Measurements from ENCODE around the gene AMH. TPM values are rescaled to one million over a fixed set of nuclear protein-coding genes. Genes with fewer than 3 reads are reported as not detected.
A peak's percentile ranks its signal among the peaks of the same experiment; 100 is the strongest.

AMH gene
- polyA plus RNA-seq, 2 of the 4 experiments (the other 2 are of a cell fraction) = 3.0 to 12.0 TPM

DNA sequence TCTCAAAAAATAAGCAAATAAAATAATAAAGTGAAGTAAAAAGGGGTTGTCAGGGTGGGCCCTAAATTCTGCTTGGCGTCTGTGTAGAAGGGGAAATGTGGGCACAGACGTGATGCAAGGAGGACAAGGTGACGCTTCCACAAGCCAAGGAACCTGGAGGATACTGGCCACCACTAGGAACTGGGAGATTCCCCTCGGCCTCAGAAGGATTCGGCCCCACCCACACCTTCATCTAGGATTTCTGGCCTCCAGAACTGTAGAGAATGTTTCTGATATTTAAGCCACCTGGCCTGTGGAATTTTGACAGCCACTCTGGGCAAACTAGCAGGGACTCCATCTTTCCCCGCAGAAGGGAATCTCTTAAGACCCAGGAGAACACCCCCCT is 14.1 kb upstream of the AMH start:
- Histone ChIP-seq H3K4me2 (peak overlapping the region; percentile 97), H3K27ac (peak overlapping the region; percentile 97 to 99), H3K4me3 (peak overlapping the region; percentile 98), H3K4me1 (peaks cover 24% of the 10 kb centered on the region), H3K9me3 (no peaks in the 10 kb centered on the region)
- FAIRE-seq = no peak
- ATAC-seq = no peak
- POLR2A ChIA-PET = no interaction called here
- no peak for TF ChIP-seq SREBF2 (IDR thresholded peaks at IDR 0.05)
- TF ChIP-seq CHD2 (IDR thresholded peaks at IDR 0.05; ENCODE audit: low read length, partially characterized antibody) = no peak
- no peak for TF ChIP-seq NPAS2 (CRISPR knock-in tag; IDR thresholded peaks at IDR 0.05; ENCODE audit: borderline replicate concordance)
- no peak for TF ChIP-seq CBX8 (IDR thresholded peaks at IDR 0.05)
- TF ChIP-seq, protein P1, sequence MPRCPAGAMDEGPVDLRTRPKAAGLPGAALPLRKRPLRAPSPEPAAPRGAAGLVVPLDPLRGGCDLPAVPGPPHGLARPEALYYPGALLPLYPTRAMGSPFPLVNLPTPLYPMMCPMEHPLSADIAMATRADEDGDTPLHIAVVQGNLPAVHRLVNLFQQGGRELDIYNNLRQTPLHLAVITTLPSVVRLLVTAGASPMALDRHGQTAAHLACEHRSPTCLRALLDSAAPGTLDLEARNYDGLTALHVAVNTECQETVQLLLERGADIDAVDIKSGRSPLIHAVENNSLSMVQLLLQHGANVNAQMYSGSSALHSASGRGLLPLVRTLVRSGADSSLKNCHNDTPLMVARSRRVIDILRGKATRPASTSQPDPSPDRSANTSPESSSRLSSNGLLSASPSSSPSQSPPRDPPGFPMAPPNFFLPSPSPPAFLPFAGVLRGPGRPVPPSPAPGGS (IDR thresholded peaks at IDR 0.05) = no peak
- no peak for TF ChIP-seq ZC3H11A (IDR thresholded peaks at IDR 0.05)
- no peak for TF ChIP-seq POLR2A (IDR thresholded peaks at IDR 0.05; ENCODE audit: low read length)
- no peak for TF ChIP-seq HDAC2 (IDR thresholded peaks at IDR 0.05)
- no peak for TF ChIP-seq BHLHE40 (IDR thresholded peaks at IDR 0.05; ENCODE audit: low read depth, low read length)
- TF ChIP-seq, protein P2, sequence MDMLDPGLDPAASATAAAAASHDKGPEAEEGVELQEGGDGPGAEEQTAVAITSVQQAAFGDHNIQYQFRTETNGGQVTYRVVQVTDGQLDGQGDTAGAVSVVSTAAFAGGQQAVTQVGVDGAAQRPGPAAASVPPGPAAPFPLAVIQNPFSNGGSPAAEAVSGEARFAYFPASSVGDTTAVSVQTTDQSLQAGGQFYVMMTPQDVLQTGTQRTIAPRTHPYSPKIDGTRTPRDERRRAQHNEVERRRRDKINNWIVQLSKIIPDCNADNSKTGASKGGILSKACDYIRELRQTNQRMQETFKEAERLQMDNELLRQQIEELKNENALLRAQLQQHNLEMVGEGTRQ (IDR thresholded peaks at IDR 0.05) = no peak
- CTCF ChIA-PET = interaction anchor here (0.6 to 1.6 kb wide), 10 partner anchors 9 to 402 kb away, joined by 3 to 10 read pairs (median 4); no protein-coding TSS in a partner anchor
- WGBS (ENCODE audit: missing lambda C conversion rate) = 38% methylated on average over 6 of the region's 6 CpGs
- DNase-seq (ENCODE audit: low read depth in 1 of 2, low spot score in 1 of 2) = no peak

DNA sequence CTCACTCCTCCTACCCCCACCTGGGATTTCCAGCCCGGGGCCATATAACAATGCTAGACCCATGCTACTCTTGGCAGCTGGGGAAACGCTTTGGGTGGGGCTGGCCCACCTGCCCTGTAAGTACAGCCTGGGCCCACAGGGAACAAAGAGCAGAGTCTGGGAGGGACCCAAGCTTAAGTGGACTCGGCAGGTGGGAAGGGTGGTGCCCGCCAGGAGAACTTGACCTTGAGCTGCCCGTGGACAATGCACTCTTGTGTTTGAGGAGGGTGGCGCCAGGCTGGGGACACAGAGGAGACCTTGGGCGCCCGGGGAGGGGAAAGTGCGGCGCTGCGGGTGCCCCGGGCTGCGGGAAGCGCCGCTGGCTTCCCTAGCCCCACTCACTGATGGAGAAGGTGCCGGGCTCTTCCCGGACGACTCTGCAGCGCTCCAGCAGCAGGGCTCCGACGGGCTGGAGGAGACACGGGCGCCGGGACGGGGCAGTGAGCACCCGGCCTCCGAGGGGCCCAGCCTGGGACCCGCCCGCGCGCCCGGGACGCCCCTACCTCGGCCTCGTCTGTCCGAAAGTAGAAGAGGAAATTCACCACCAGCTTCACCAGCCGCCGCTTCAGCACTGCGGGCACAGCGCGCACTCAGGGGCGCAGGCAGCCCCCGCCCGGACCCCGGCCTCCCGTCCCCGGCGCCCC is 13.6 kb upstream of the AMH start:
- ATAC-seq (peak; percentile 2 to 22; a peak in 5 of 6 replicates), FAIRE-seq (no peak), DNase-seq (ENCODE audit: low read depth in 1 of 2, low spot score in 1 of 2) (no peak)
- peak overlapping the region; percentile 97 to 99 for H3K27ac ChIP-seq
- H3K4me3 ChIP-seq = peak overlapping the region; percentile 98
- peaks cover 28% of the 10 kb centered on the region for H3K4me1 ChIP-seq
- H3K9me3 ChIP-seq = no peaks in the 10 kb centered on the region
- no peak for TF ChIP-seq RAD21 (conservative IDR thresholded peaks at IDR 0.05 in 1 of 2, IDR thresholded peaks at IDR 0.05 in 1 of 2)
- no peak for TF ChIP-seq TP53 (CRISPR knock-in tag; IDR thresholded peaks at IDR 0.05)
- TF ChIP-seq SMC3 (IDR thresholded peaks at IDR 0.05) = no peak
- no peak for TF ChIP-seq CEBPB (IDR thresholded peaks at IDR 0.05)
- TF ChIP-seq FOSL2 (IDR thresholded peaks at IDR 0.05) = no peak
- TF ChIP-seq FOSL2 (CRISPR knock-in tag; IDR thresholded peaks at IDR 0.05) = no peak
- TF ChIP-seq ZFP36 (IDR thresholded peaks at IDR 0.05; ENCODE audit: borderline replicate concordance, partially characterized antibody) = no peak
- no peak for TF ChIP-seq FOSB (CRISPR knock-in tag; IDR thresholded peaks at IDR 0.05)
- no peak for TF ChIP-seq JUNB (IDR thresholded peaks at IDR 0.05)
- TF ChIP-seq JUN (IDR thresholded peaks at IDR 0.05) = no peak
- TF ChIP-seq GATA3 (IDR thresholded peaks at IDR 0.05; ENCODE audit: borderline replicate concordance) = no peak
- TF ChIP-seq POLR2AphosphoS2 (conservative IDR thresholded peaks at IDR 0.05; ENCODE audit: low read length) = no peak
- no peak for TF ChIP-seq CBX8 (IDR thresholded peaks at IDR 0.05)
- no peak for TF ChIP-seq RFX5 (IDR thresholded peaks at IDR 0.05)
- TF ChIP-seq, protein P3, sequence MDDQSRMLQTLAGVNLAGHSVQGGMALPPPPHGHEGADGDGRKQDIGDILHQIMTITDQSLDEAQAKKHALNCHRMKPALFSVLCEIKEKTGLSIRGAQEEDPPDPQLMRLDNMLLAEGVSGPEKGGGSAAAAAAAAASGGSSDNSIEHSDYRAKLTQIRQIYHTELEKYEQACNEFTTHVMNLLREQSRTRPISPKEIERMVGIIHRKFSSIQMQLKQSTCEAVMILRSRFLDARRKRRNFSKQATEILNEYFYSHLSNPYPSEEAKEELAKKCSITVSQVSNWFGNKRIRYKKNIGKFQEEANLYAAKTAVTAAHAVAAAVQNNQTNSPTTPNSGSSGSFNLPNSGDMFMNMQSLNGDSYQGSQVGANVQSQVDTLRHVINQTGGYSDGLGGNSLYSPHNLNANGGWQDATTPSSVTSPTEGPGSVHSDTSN (IDR thresholded peaks at IDR 0.05) = no peak
- no peak for TF ChIP-seq KDM1A (IDR thresholded peaks at IDR 0.05; ENCODE audit: low read depth)
- TF ChIP-seq SREBF2 (IDR thresholded peaks at IDR 0.05) = no peak
- no peak for TF ChIP-seq CHD4 (IDR thresholded peaks at IDR 0.05; ENCODE audit: borderline replicate concordance)
- TF ChIP-seq NPAS2 (CRISPR knock-in tag; IDR thresholded peaks at IDR 0.05; ENCODE audit: borderline replicate concordance) = no peak
- TF ChIP-seq HOXA7 (CRISPR knock-in tag; IDR thresholded peaks at IDR 0.05) = no peak
- no peak for TF ChIP-seq KDM5A (IDR thresholded peaks at IDR 0.05)
- ChIA-PET POLR2A (interaction anchor here (0.6 to 1.0 kb wide), 3 partner anchors 28 to 240 kb away, joined by 3 to 7 read pairs (median 3); partner anchors contain the start of gene GADD45B), CTCF (interaction anchor here (0.6 to 1.6 kb wide), 23 partner anchors 8 to 402 kb away, joined by 3 to 10 read pairs (median 4); partner anchors contain the start of gene AMH)
- WGBS (ENCODE audit: missing lambda C conversion rate) = 3% methylated on average over 6 of the region's 48 CpGs
- H3K4me2 ChIP-seq = peak overlapping the region; percentile 97

Data from A549 (cell line).